Measurements from ENCODE around the gene DLG5. TPM values are rescaled to one million over a fixed set of nuclear protein-coding genes. Genes with fewer than 3 reads are reported as not detected.
"Not testable (repeated sequence)": the region's sequence is repeated elsewhere in the genome, so short reads cannot be mapped to it uniquely, and the experiment has no call there.

DLG5 gene
- total RNA-seq, 1 donor from 2014 or later: 25.2 TPM

GRCh38 chr10:77794256-77795142 is 132.1 kb downstream of the DLG5 start:
- no peak for DNase-seq

GRCh38 chr10:77793831-77794230 is 132.7 kb downstream of the DLG5 start:
- no peak for DNase-seq

GRCh38 chr10:77792155-77792554 is 134.4 kb downstream of the DLG5 start:
- DNase-seq: no peak

GRCh38 chr10:77791506-77791905 is 135.0 kb downstream of the DLG5 start:
- DNase-seq: no peak

- no peak for DNase-seq
Measured at GRCh38 chr10:77789861-77790260, 136.7 kb downstream of the DLG5 start.

- DNase-seq: no peak
Measured at GRCh38 chr10:77789016-77789415, 137.5 kb downstream of the DLG5 start.

- no peak for DNase-seq
Measured at GRCh38 chr10:77788496-77789010, 138.0 kb downstream of the DLG5 start.

GRCh38 chr10:77787440-77787839 is 139.1 kb downstream of the DLG5 start:
- no peak for DNase-seq

GRCh38 chr10:77784856-77785255 is 141.7 kb downstream of the DLG5 start:
- no peak for DNase-seq

GRCh38 chr10:77782328-77783061 is 144.1 kb downstream of the DLG5 start:
- DNase-seq: no peak

GRCh38 chr10:77781451-77782327 is 144.9 kb downstream of the DLG5 start:
- no peak for DNase-seq

- DNase-seq: no peak
Measured at GRCh38 chr10:77780180-77780579, 146.4 kb downstream of the DLG5 start.

GRCh38 chr10:77776487-77776886 is 150.1 kb downstream of the DLG5 start:
- no peak for DNase-seq

GRCh38 chr10:77774940-77775391 is 151.6 kb downstream of the DLG5 start:
- no peak for DNase-seq

GRCh38 chr10:77773631-77774426 is 152.7 kb downstream of the DLG5 start:
- DNase-seq: no peak

- not testable (repeated sequence) for DNase-seq
Measured at GRCh38 chr10:77772852-77773600, 153.5 kb downstream of the DLG5 start.

GRCh38 chr10:77771851-77772250 is 154.7 kb downstream of the DLG5 start:
- no peak for DNase-seq

GRCh38 chr10:77771450-77771849 is 155.1 kb downstream of the DLG5 start:
- DNase-seq: no peak

GRCh38 chr10:77770868-77771175 is 155.7 kb downstream of the DLG5 start:
- no peak for DNase-seq

GRCh38 chr10:77770081-77770867 is 156.3 kb downstream of the DLG5 start:
- no peak for DNase-seq
